ENCODE data around the gene AP2B1. TPM values are rescaled to one million over a fixed set of nuclear protein-coding genes. Genes with fewer than 3 reads are reported as not detected.

Gene AP2B1
- total and polyA plus RNA-seq, 9 of the 15 experiments (the other 6 are each of a cell fraction or from before 2014, with no cell fraction given): 60.1 to 287 (median 105) TPM

- intact Hi-C loops (cut with micrococcal nuclease) (no loop called here), in situ Hi-C loops (cut with MboI) (loop anchor here (10.0 kb wide), 1 partner anchor 592 kb away; no protein-coding TSS in a partner anchor)
- Histone ChIP-seq H3K4me1 (replicated peaks in 1 of 2; ENCODE audit: control insufficient read depth in 2 of 2, insufficient read depth in 2 of 2, low read length in 2 of 2) (peaks cover 0 to 9% of the 10 kb centered on the region in 2 experiments; a peak in 2 of 5 replicates), H3K36me3 (ENCODE audit: control insufficient read depth, insufficient read depth, low read length) (no peaks in the 10 kb centered on the region), H3K9me3 (replicated peaks; ENCODE audit: control insufficient read depth, insufficient read depth, low read depth, low read length) (no peaks in the 10 kb centered on the region), H3K4me3 (no peak overlapping the region), H3K4me2 (ENCODE audit: insufficient read depth, low read length) (no peak overlapping the region), H4K20me1 (replicated peaks; ENCODE audit: control insufficient read depth, insufficient read depth, low read length) (no peaks in the 10 kb centered on the region), H3K79me2 (ENCODE audit: control insufficient read depth, insufficient read depth, low read length) (no peaks in the 10 kb centered on the region), H3K9ac (ENCODE audit: insufficient read depth in 1 of 2, low read depth in 2 of 2, low read length in 2 of 2) (no peak overlapping the region), H2AFZ (ENCODE audit: low read depth, low read length) (no peak overlapping the region), H3K27me3 (ENCODE audit: control insufficient read depth in 2 of 2, insufficient read depth in 2 of 2, low read length in 2 of 2) (peaks cover 11 to 40% of the 10 kb centered on the region in 2 experiments; a peak in 4 of 5 replicates), H3K9me1 (ENCODE audit: control insufficient read depth, insufficient read depth, low read length) (no peaks in the 10 kb centered on the region), H3K27ac (ENCODE audit: extremely low read depth, low read depth, low read length) (no peak overlapping the region)
- DNase-seq (ENCODE audit: extremely low read depth in 1 of 4, low spot score in 3 of 4) (no peak), ATAC-seq (no peak), FAIRE-seq (no peak)
- ChIA-PET POLR2A (interaction anchor here (1.2 to 1.7 kb wide), 2 partner anchors 13 to 52 kb away, joined by 3 read pairs; partner anchors contain the start of gene TAF15), CTCF (ENCODE audit: low intra/inter-chr PET ratio) (no interaction called here)
- TF ChIP-seq SMAD2 (IDR thresholded peaks at IDR 0.05; ENCODE audit: low read depth, low read length) (no peak), RBM25 (IDR thresholded peaks at IDR 0.05; ENCODE audit: low read depth, low read length, severe bottlenecking) (peak; percentile 92)
- BruUV-seq (replicated peaks): no TSS peak
These were observed 170.1 kb downstream of the AP2B1 start for GRCh38 chr17:35757243-35757642.

GRCh38 chr17:35760587-35760986 lies 173.5 kb downstream of the AP2B1 start, which contains the start of gene C17orf50:
C17orf50 (plus strand) TSS chr17:35760887; CDS start chr17:35760942, 55 bp downstream.
- Histone ChIP-seq H3K27me3 (ENCODE audit: control insufficient read depth in 2 of 2, insufficient read depth in 2 of 2, low read length in 2 of 2) (peaks cover 12 to 41% of the 10 kb centered on the region in 2 experiments; a peak in 4 of 5 replicates), H4K20me1 (replicated peaks; ENCODE audit: control insufficient read depth, insufficient read depth, low read length) (no peaks in the 10 kb centered on the region), H3K9me1 (ENCODE audit: control insufficient read depth, insufficient read depth, low read length) (no peaks in the 10 kb centered on the region), H3K9ac (ENCODE audit: insufficient read depth in 1 of 2, low read depth in 2 of 2, low read length in 2 of 2) (no peak within 1 kb of the TSS), H3K9me3 (replicated peaks; ENCODE audit: control insufficient read depth, insufficient read depth, low read depth, low read length) (no peaks in the 10 kb centered on the region), H3K27ac (ENCODE audit: extremely low read depth, low read depth, low read length) (no peak within 1 kb of the TSS), H3K4me3 (no peak within 1 kb of the TSS), H2AFZ (ENCODE audit: low read depth, low read length) (no peak within 1 kb of the TSS), H3K4me1 (replicated peaks in 1 of 2; ENCODE audit: control insufficient read depth in 2 of 2, insufficient read depth in 2 of 2, low read length in 2 of 2) (peaks cover 0 to 12% of the 10 kb centered on the region in 2 experiments; a peak in 3 of 5 replicates), H3K4me2 (ENCODE audit: insufficient read depth, low read length) (no peak within 1 kb of the TSS), H3K79me2 (ENCODE audit: control insufficient read depth, insufficient read depth, low read length) (no peaks in the 10 kb centered on the region), H3K36me3 (ENCODE audit: control insufficient read depth, insufficient read depth, low read length) (no peaks in the 10 kb centered on the region)
- ChIA-PET POLR2A (interaction anchor here (0.7 to 0.8 kb wide), 2 partner anchors 10 to 56 kb away, joined by 3 read pairs; no protein-coding TSS in a partner anchor), CTCF (ENCODE audit: low intra/inter-chr PET ratio) (interaction anchor here (0.6 kb wide), 1 partner anchor 185 kb away, joined by 3 read pairs; no protein-coding TSS in a partner anchor)
- in situ Hi-C loops (cut with MboI) (no loop called here), intact Hi-C loops (cut with micrococcal nuclease) (loop anchor here (10.0 kb wide), 1 partner anchor 184 kb away; the partner anchor contains the start of gene LYZL6)
- no peak for ATAC-seq
- no TSS peak for BruUV-seq (replicated peaks)
- no peak for DNase-seq (ENCODE audit: extremely low read depth in 1 of 4, low spot score in 3 of 4)
- no peak for FAIRE-seq
- WGBS (ENCODE audit: insufficient coverage, low coverage, missing lambda C conversion rate): 0% methylated on average over 1 of the region's 1 CpG
- TF ChIP-seq ZBTB8A (IDR thresholded peaks at IDR 0.05; ENCODE audit: partially characterized antibody) (no peak), BCLAF1 (IDR thresholded peaks at IDR 0.05; ENCODE audit: borderline replicate concordance in 1 of 2, control insufficient read depth in 1 of 2, low read depth in 2 of 2, low read length in 1 of 2) (no peak), TAF15 (IDR thresholded peaks at IDR 0.05; ENCODE audit: low read depth, low read length) (no peak), C11orf30 (IDR thresholded peaks at IDR 0.05; ENCODE audit: low read depth) (no peak), HDAC3 (IDR thresholded peaks at IDR 0.05; ENCODE audit: borderline replicate concordance, partially characterized antibody) (no peak), MCM7 (IDR thresholded peaks at IDR 0.05) (no peak), NELFE (IDR thresholded peaks at IDR 0.05; ENCODE audit: insufficient read depth, insufficient read length) (no peak), HSF4 (CRISPR knock-in tag; IDR thresholded peaks at IDR 0.05; ENCODE audit: borderline replicate concordance) (no peak), ZNF165 (CRISPR knock-in tag; IDR thresholded peaks at IDR 0.05; ENCODE audit: borderline replicate concordance) (no peak), ZNF121 (CRISPR knock-in tag; conservative IDR thresholded peaks at IDR 0.05) (no peak), WHSC1 (IDR thresholded peaks at IDR 0.05; ENCODE audit: low read length) (no peak), NR2F6 (CRISPR knock-in tag; IDR thresholded peaks at IDR 0.05) (no peak)

All from K562 (cell line).